IPS DF 6.9 (cell line): ENCODE results near the gene TCF25.

Experiments used
- DNase-seq: peaks from one replicate; pipeline ENCODE4 v3.0.0-alpha.2; 2013; ENCODE audit warnings: low read depth, low spot score
- H3K27ac ChIP-seq: one replicate; pipeline ENCODE4 v1.5.1; 2013; ENCODE audit warnings: low read length, control low read depth
- H3K27me3 ChIP-seq: 2 replicates; pipeline ENCODE4 v1.6.1; 2013; ENCODE audit warnings: mild to moderate bottlenecking, low read length; ENCODE audit not compliant: control insufficient read depth, insufficient read depth
- H3K36me3 ChIP-seq: 2 replicates; pipeline ENCODE4 v1.6.1; 2013; ENCODE audit warnings: low read length; ENCODE audit not compliant: control insufficient read depth, insufficient read depth
- H3K4me1 ChIP-seq: 2 replicates; pipeline ENCODE4 v1.6.1; 2013; ENCODE audit warnings: low read length; ENCODE audit not compliant: control insufficient read depth, insufficient read depth
- H3K4me3 ChIP-seq: 2 replicates; pipeline ENCODE4 v1.5.1; 2013; ENCODE audit warnings: mild to moderate bottlenecking, low read length
- H3K9me3 ChIP-seq: 2 replicates; pipeline ENCODE4 v1.6.1; 2013; ENCODE audit warnings: low read length, inconsistent platforms; ENCODE audit not compliant: control insufficient read depth, insufficient read depth
- WGBS: extraction: QIAGEN DNeasy Blood & Tissue Kit; methylation state at CpG from one replicate; pipeline ENCODE4 v1.1.7; 2013; ENCODE audit warnings: mixed read lengths, missing lambda C conversion rate; ENCODE audit not compliant: insufficient read length, insufficient coverage; 5-methylcytosine and 5-hydroxymethylcytosine counted together

The TCF25 gene

GRCh38 chr16:89906140-89907025, 33.0 kb downstream of the TCF25 start:
- Histone ChIP-seq H3K4me1 (no peaks in the 10 kb centered on the region), H3K9me3 (peaks cover 3% of the 10 kb centered on the region; the same call in 1 of the 2 replicates), H3K4me3 (no peak overlapping the region; the same call in 1 of the 2 replicates), H3K36me3 (peaks cover 33% of the 10 kb centered on the region), H3K27me3 (no peaks in the 10 kb centered on the region), H3K27ac (no peak overlapping the region)
- no CpG with 5 or more reads among the region's 40 CpGs for WGBS
- no peak for DNase-seq

GRCh38 chr16:89907055-89907814, 33.8 kb downstream of the TCF25 start:
- Histone ChIP-seq H3K27ac (no peak overlapping the region), H3K27me3 (no peaks in the 10 kb centered on the region), H3K9me3 (peaks cover 3% of the 10 kb centered on the region; the same call in 1 of the 2 replicates), H3K4me3 (no peak overlapping the region; the same call in 1 of the 2 replicates), H3K36me3 (peaks cover 34% of the 10 kb centered on the region), H3K4me1 (no peaks in the 10 kb centered on the region)
- DNase-seq = no peak
- no CpG with 5 or more reads among the region's 13 CpGs for whole genome bisulfite sequencing

GRCh38 chr16:89908236-89908635, 34.8 kb downstream of the TCF25 start:
- Histone ChIP-seq H3K4me3 (no peak overlapping the region), H3K4me1 (no peaks in the 10 kb centered on the region), H3K36me3 (peaks cover 34% of the 10 kb centered on the region), H3K9me3 (peaks cover 3% of the 10 kb centered on the region; the same call in 1 of the 2 replicates), H3K27ac (no peak overlapping the region), H3K27me3 (no peaks in the 10 kb centered on the region)
- no peak for DNase-seq
- WGBS = no CpG with 5 or more reads among the region's 4 CpGs

GRCh38 chr16:89909777-89910716, 36.7 kb downstream of the TCF25 start:
- H3K9me3 ChIP-seq = peaks cover 3% of the 10 kb centered on the region; the same call in 1 of the 2 replicates
- no peak overlapping the region for H3K27ac ChIP-seq
- H3K36me3 ChIP-seq = peaks cover 30% of the 10 kb centered on the region
- no CpG with 5 or more reads among the region's 47 CpGs for WGBS
- DNase-seq = no peak
- no peaks in the 10 kb centered on the region for H3K27me3 ChIP-seq
- no peak overlapping the region for H3K4me3 ChIP-seq
- no peaks in the 10 kb centered on the region for H3K4me1 ChIP-seq

- no peaks in the 10 kb centered on the region for H3K27me3 ChIP-seq
- WGBS = no CpG with 5 or more reads among the region's 27 CpGs
- H3K9me3 ChIP-seq = peaks cover 3% of the 10 kb centered on the region; the same call in 1 of the 2 replicates
- no peaks in the 10 kb centered on the region for H3K4me1 ChIP-seq
- H3K36me3 ChIP-seq = peaks cover 27% of the 10 kb centered on the region
- H3K4me3 ChIP-seq = no peak overlapping the region
- no peak overlapping the region for H3K27ac ChIP-seq
- no peak for DNase-seq
Observed at GRCh38 chr16:89910717-89911354, 37.4 kb downstream of the TCF25 start.

GRCh38 chr16:89911375-89911774, 38.0 kb downstream of the TCF25 start:
- WGBS = no CpG with 5 or more reads among the region's 14 CpGs
- H3K36me3 ChIP-seq = peaks cover 24% of the 10 kb centered on the region

GRCh38 chr16:89912143-89912542, 38.8 kb downstream of the TCF25 start:
- no CpG with 5 or more reads among the region's 13 CpGs for WGBS
- H3K27ac ChIP-seq = no peak overlapping the region
- no peaks in the 10 kb centered on the region for H3K9me3 ChIP-seq
- H3K4me3 ChIP-seq = no peak overlapping the region
- H3K27me3 ChIP-seq = no peaks in the 10 kb centered on the region
- peaks cover 16% of the 10 kb centered on the region for H3K36me3 ChIP-seq
- DNase-seq = no peak
- no peaks in the 10 kb centered on the region for H3K4me1 ChIP-seq

More at GRCh38 chr16:89911375-89911774, 38.0 kb downstream of the TCF25 start:
- no peak for DNase-seq
- Histone ChIP-seq H3K4me1 (no peaks in the 10 kb centered on the region), H3K4me3 (no peak overlapping the region), H3K27me3 (no peaks in the 10 kb centered on the region), H3K27ac (no peak overlapping the region), H3K9me3 (peaks cover 3% of the 10 kb centered on the region; the same call in 1 of the 2 replicates)

- H3K4me1 ChIP-seq = no peaks in the 10 kb centered on the region
- DNase-seq = no peak
- peaks cover 15% of the 10 kb centered on the region for H3K36me3 ChIP-seq
- WGBS = no CpG with 5 or more reads among the region's 14 CpGs
- no peak overlapping the region for H3K27ac ChIP-seq
- H3K27me3 ChIP-seq = no peaks in the 10 kb centered on the region
- H3K4me3 ChIP-seq = no peak overlapping the region
- no peaks in the 10 kb centered on the region for H3K9me3 ChIP-seq
Observed at GRCh38 chr16:89912627-89913026, 39.2 kb downstream of the TCF25 start.

GRCh38 chr16:89913408-89914387, 40.3 kb downstream of the TCF25 start:
- DNase-seq = no peak
- Histone ChIP-seq H3K4me1 (peaks cover under 1% of the 10 kb centered on the region), H3K27me3 (no peaks in the 10 kb centered on the region), H3K36me3 (peaks cover 8% of the 10 kb centered on the region), H3K4me3 (no peak overlapping the region), H3K9me3 (no peaks in the 10 kb centered on the region), H3K27ac (no peak overlapping the region)
- no CpG with 5 or more reads among the region's 30 CpGs for WGBS
